ENCODE measurements around the gene FRMD4A. TPM values are rescaled to one million over a fixed set of nuclear protein-coding genes. Genes with fewer than 3 reads are reported as not detected.

FRMD4A gene
- total RNA-seq, 1 experiment from 2014 or later = 19.6 TPM

- no peaks in the 10 kb centered on the region for H3K9me3 ChIP-seq (ENCODE audit: control insufficient read depth, low read depth, low read length)
- no peak overlapping the region for H4K5ac ChIP-seq (ENCODE audit: insufficient read length, low read depth, low read length)
- H3K9ac ChIP-seq (ENCODE audit: extremely low read depth, insufficient read length, low read length) = no peak overlapping the region
- H2BK20ac ChIP-seq (ENCODE audit: low read depth, low read length, poor library complexity, severe bottlenecking) = no peak overlapping the region
- H3K4me1 ChIP-seq (ENCODE audit: insufficient read depth, low read length) = peaks cover 8% of the 10 kb centered on the region; the same call in 1 of the 2 replicates
- no peaks in the 10 kb centered on the region for H3K27me3 Mint-ChIP-seq (ENCODE audit: low read depth)
- DNase-seq = no peak
- no CpG with 5 or more reads among the region's 12 CpGs for WGBS (ENCODE audit: extremely low coverage, insufficient read length, low lambda C conversion rate)
- H3T11ph ChIP-seq (ENCODE audit: low read length) = no peak overlapping the region
- H2AFZ ChIP-seq (ENCODE audit: low read length) = no peak overlapping the region
- H4K20me1 ChIP-seq (ENCODE audit: control insufficient read depth, insufficient read depth, insufficient read length) = no peaks in the 10 kb centered on the region
- peak overlapping the region; percentile 51 to 60 (median 59); a peak in 5 of 7 replicates for H3K27ac Mint-ChIP-seq
- no peak overlapping the region for H2BK120ac ChIP-seq (ENCODE audit: low read depth, low read length, poor library complexity, severe bottlenecking)
- H3K4me3 Mint-ChIP-seq = no peak overlapping the region
- H3K27ac ChIP-seq (ENCODE audit: insufficient read length, low read depth, low read length) = no peak overlapping the region
- no peaks in the 10 kb centered on the region for H3K79me2 ChIP-seq (ENCODE audit: insufficient read depth, low read length)
- peaks cover 33 to 38% of the 10 kb centered on the region in 2 experiments for H3K4me1 Mint-ChIP-seq
- no peak for TF ChIP-seq CTCF (conservative IDR thresholded peaks at IDR 0.05)
- no peak overlapping the region for H2BK5ac ChIP-seq (ENCODE audit: insufficient read length, low read length)
- no peaks in the 10 kb centered on the region for H3K9me3 Mint-ChIP-seq
- no peak overlapping the region for H3K4ac ChIP-seq (ENCODE audit: low read depth, low read length)
- H3K14ac ChIP-seq (ENCODE audit: insufficient read depth, low read length) = no peak overlapping the region; the same call in 1 of the 2 replicates
- no peaks in the 10 kb centered on the region for H3K27me3 ChIP-seq (ENCODE audit: insufficient read depth, low read length)
- H3K56ac ChIP-seq (ENCODE audit: insufficient read length, low read depth, low read length) = no peak overlapping the region
- H2BK12ac ChIP-seq (ENCODE audit: insufficient read length, low read depth, low read length) = no peak overlapping the region
- H4K91ac ChIP-seq (ENCODE audit: insufficient read length, low read depth, low read length) = no peak overlapping the region
- H3K79me1 ChIP-seq (ENCODE audit: insufficient read depth, low read depth, low read length, poor library complexity, severe bottlenecking) = no peaks in the 10 kb centered on the region
- H2BK15ac ChIP-seq (ENCODE audit: low read depth, low read length) = no peak overlapping the region
- H3K36me3 Mint-ChIP-seq (ENCODE audit: insufficient read depth in 1 of 3, low read depth in 3 of 3) = peaks cover 25 to 44% (median 31%) of the 10 kb centered on the region in 3 experiments; a peak in 6 of 7 replicates
- H4K8ac ChIP-seq (replicated peaks; ENCODE audit: insufficient read length, low read depth, low read length) = no peak overlapping the region
- no peak overlapping the region for H3K23ac ChIP-seq (ENCODE audit: insufficient read length, low read depth, low read length)
- no peak overlapping the region for H3K18ac ChIP-seq (ENCODE audit: insufficient read length, low read depth, low read length)
- H2AK5ac ChIP-seq (ENCODE audit: insufficient read length, low read length) = no peak overlapping the region
- no peak overlapping the region for H3K4me2 ChIP-seq (ENCODE audit: insufficient read depth, insufficient read length, low read length)
- no peaks in the 10 kb centered on the region for H3K23me2 ChIP-seq (ENCODE audit: insufficient read length, low read depth, low read length, poor library complexity, severe bottlenecking)
Observed at GRCh38 chr10:13669901-13670300, 660.8 kb downstream of the FRMD4A start.

Measured in H9 (cell line).